ENCODE data around the gene CREBBP. TPM values are rescaled to one million over a fixed set of nuclear protein-coding genes. Genes with fewer than 3 reads are reported as not detected.

CREBBP gene
- polyA plus RNA-seq, 4 donors: 57.7 to 98.5 (median 78.3) TPM

DNA sequence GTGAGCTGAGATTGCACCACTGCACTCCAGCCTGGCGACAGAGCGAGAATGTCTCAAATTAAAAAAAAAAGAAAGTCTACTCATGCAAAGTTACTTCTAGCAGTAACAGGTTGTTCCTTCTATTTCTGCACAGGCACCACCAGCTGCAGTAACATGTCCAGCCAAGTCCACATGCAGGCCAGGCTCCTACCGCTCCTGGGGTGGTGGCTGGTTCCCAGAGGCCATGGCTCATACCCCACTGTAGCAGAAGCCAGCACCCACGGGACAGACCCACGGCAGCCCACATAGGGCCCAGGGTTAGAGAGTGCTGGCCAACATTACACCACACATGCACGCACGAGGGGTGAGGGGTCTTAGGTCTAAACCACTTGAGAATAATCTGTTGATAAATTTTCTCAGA, 136.5 kb downstream of the CREBBP start:
- no peak for DNase-seq (ENCODE audit: low read depth in 4 of 4, low spot score in 2 of 4)

DNA sequence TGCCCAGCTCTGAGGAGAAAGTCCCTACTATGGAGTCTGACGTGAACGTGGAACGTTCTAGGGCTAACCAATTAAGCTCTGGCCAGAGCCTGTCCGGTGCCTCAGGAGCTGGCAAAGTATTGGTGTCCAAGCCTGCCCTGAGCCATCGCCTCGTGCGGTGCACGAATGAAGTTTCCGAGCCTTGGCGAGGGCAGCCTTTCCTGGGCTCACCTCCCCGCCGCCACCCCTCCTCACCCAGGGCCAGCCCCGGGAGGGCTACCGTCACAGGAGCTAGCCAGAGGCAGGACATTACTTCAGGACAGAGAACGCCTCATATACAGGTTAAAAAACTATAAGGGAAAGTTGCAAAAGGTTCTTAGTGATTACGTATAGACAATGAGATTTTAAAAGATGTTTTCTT, 139.6 kb downstream of the CREBBP start:
- DNase-seq (ENCODE audit: low read depth in 4 of 4, low spot score in 2 of 4): no peak

DNA sequence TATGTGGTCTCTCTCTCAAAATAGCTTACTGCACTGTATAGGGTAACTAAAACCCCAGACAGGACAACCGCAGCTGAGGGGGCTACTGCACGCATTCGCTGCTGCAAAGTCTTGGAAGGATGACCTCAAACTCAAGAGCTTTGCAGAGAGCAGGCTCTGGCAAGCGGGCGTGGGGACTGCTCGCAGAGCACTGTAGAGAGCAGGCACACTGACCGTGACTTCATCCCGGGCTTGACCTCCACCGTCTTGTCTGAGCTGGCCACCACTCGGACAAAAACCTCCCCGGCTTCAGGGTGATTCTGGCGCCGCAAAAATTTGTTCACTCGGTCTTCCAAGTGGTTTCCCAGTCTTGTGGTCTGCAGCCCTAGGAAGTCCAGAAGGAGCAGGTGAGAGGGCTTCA, 140.3 kb downstream of the CREBBP start:
- DNase-seq (ENCODE audit: low read depth in 4 of 4, low spot score in 2 of 4): no peak

DNA sequence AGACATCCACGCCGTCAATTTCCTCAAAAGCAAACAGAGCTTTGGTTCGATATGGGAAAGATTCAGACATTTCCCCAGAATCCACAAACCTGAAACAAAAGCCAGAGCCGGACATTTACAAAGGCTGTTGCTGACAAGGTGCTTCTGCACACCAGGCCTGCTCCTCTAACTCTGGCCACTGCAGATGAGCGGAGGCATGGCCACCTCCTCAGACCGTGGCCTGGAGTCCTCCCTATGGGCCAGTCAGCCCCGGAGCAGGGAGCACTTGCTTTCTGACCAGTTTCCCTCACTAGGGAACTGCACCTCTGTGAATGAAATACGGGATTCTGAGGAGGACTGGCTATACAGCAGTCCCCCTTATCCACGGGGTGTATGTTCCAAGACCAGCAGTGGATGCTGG, 140.9 kb downstream of the CREBBP start:
- no peak for DNase-seq (ENCODE audit: low read depth in 4 of 4, low spot score in 2 of 4)

DNA sequence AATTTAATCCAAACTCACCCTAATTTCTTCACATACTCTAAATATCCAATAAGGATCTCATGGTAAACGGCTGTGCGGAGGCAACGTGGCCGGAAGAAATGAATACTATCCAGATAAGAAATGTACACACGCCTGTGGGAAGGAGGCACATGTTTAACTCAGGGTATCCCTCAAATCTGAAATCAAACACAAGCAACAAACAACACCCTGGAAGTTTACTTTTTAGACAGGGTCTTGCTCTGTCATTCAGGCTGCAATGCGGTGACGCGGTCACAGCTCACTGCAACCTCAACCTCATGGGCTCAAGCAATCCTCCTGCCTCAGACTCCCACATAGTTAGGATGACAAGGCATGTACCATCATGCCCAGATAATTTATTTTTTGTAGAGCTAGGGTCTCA, 142.0 kb downstream of the CREBBP start:
- no peak for DNase-seq (ENCODE audit: low read depth in 4 of 4, low spot score in 2 of 4)

DNA sequence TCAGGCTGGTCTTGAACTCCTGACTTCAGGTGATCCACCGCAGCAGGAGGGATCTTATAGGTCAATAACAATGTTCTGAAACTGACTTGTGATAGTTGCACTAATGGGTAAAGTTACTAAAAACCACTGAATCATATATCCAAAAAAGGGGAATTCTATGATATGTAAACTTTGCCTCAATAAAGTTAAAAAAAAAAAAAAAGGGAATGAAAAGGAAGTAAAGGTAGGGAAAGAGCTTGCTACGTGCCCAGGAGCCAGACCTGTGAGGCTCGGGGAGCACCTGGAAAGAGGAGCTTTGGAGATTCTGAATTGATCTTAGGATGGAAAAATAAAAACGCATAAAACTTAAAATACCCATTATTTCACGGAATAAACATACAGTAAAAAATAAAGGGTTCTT, 142.4 kb downstream of the CREBBP start:
- DNase-seq (ENCODE audit: low read depth in 4 of 4, low spot score in 2 of 4): no peak

DNA sequence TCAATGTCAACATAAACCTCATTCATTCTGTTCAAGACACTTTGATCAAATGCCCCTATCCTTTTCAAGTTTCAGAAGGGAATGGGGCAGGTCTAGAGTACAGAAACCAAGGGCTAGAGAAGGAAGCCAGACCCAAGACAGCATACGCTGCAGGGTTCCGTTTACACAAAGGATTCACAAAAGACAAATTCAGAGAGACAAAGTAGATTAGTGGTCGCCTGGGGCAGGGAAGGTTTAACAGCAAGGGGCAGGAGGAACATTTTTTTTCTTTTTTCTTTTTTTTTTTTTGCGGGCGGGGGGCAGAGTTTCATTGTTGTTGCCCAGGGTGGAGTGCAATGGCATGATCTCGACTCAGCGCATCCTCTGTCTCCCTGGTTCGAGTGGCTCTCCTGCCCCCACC, 143.3 kb downstream of the CREBBP start:
- DNase-seq (ENCODE audit: low read depth in 4 of 4, low spot score in 2 of 4): no peak

DNA sequence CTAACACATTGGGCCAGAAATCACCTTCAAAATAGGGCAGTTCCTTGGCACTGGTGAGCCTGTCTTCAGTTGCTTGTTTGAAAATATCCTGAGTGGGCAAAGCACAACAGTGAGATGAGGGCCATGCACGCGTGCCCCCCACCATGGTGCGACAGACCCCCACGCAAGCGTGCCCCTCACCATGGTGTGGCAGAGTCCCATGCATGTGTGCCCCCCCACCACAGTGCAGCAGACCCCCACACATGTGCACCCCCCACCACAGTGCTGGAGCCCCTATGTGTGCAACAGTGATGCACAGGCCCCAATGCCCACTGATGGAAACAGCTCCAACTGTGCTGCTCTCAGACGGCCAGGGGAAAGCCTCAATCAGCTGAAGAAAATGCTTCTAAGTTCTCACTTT, 144.4 kb downstream of the CREBBP start:
- DNase-seq (ENCODE audit: low read depth in 4 of 4, low spot score in 2 of 4): no peak

DNA sequence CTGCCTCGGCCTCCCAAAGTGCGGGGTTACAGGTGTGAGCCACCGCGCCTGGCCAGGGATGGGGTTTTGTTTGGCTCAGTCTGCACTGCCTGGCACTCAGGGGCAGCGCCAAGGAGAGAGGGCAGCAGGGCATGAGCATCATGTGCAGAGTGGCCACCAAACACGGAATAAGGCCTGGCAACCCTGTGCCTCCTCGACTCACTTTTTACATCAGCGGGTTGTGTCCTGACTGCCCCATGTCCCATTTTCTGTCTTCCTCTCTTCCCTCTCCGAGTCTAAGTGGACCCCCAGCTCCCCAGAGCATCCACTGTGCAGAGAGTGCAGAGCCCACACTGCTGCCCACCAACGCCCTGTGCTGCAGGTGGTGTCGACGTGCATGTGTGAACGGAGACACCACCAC, 145.0 kb downstream of the CREBBP start:
- no peak for DNase-seq (ENCODE audit: low read depth in 4 of 4, low spot score in 2 of 4)

DNA sequence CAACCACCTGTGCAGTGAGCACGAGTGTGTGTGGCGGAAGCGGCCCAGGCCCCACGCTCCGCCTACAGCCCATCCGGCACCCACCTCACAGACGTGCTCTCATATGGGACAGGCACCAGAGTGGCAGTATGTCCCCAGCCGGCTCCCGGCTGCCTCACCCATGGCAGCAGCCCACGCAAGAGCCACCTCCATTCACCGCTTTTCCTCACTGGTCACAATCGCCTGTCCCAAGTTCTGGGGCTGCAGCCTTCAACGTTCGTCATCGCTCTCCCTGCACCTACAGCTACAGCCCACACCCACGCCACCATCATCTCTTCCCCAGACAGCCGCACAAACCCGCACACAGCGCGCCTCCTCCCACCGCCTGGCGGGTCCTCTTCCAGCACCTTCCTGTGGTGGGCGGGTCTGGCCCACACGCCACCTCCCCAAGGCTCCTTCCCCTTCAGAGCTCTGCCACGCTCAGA, 145.7 kb downstream of the CREBBP start:
- DNase-seq (ENCODE audit: low read depth in 4 of 4, low spot score in 2 of 4): no peak

DNA sequence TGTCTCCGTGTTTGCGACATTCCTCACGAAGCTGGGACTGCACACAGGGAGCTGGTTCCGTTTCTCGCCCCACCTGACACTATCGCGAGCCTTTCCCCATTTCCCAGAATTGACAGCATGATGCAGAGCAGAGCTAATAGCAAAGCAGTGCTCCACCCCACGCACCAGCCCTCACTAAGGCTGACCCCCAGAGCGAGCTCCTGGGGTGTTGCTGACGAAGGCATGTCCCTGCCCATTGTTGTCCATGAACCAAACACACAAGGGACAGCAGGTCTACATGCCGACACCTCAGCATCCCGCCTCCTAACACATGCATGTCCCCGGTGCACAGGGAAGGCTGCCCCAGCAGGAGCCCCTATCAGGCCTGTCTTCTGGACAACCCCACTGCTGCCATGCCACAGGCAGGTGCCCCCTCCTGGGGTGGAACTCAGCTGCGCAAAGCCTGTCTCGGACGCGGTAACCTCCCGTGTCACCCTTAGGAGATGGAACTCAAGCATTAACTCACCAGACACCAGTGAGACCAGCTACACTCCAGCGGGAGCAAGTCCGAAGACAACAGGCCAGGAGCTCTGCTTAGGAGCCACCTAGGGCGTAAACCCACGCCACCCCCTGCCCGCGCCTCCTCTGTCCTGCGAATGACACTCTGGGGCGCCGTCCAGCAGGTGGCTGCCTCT, 146.3 kb downstream of the CREBBP start:
- DNase-seq (ENCODE audit: low read depth in 4 of 4, low spot score in 2 of 4): no peak

DNA sequence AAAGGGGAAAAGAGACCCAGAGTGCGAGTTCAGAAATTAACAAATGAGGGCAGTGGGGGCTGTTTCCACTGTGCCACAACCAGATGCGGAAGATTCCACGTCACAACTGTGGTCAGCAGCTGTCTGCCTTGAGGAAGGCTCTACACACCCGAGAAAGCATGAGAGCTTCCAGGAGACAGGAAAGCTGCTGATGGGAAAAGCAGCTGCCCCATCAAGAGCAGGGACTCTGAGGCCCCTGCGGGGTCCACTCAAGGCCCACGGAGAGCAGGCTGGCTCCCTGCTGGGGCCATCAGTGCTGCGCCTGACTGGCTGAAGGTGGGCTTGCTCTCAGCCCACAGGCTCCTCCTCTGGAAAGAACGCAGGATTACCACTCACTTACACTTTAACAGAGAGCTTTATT, 148.3 kb downstream of the CREBBP start:
- no peak for DNase-seq (ENCODE audit: low read depth in 4 of 4, low spot score in 2 of 4)

DNA sequence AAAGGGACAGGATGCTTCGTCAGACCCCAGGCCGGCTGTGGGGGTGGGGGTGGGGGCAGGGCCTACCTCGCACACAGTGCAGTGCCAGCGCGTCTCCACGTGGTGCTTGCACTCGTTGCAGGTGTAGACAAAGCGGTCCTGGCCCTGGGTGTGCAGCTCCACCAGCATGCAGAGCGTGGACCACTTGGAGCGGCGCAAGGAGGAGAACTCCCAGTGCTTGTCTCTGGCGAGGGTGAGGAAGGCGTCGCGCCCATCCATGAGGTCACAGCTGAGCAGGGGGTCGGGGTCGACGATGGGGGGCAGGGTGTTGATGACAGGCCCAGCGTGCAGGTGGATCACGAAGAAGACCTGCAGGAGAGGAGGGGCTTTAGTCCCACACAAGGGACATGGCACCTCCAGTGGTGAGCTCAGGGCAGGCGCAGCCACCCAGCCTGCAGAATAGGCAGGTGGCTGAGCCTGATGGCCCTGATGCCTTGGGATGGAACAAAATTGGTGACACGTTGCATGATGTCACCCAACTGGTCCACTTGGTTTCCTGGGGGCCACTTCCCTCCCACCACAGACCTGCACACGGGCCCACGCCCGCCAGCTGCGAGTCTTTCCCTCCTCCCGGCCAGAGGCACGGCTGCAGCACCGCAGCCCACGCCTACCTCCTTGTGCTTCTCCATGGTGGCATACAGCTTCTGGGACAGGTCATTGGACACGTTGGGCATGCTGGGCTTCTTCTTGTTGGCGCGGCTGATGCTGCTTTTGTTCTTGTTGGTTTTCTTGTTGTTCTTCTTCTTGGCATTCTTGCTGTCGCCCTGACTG, 149.2 kb downstream of the CREBBP start:
- no peak for DNase-seq (ENCODE audit: low read depth in 4 of 4, low spot score in 2 of 4)

DNA sequence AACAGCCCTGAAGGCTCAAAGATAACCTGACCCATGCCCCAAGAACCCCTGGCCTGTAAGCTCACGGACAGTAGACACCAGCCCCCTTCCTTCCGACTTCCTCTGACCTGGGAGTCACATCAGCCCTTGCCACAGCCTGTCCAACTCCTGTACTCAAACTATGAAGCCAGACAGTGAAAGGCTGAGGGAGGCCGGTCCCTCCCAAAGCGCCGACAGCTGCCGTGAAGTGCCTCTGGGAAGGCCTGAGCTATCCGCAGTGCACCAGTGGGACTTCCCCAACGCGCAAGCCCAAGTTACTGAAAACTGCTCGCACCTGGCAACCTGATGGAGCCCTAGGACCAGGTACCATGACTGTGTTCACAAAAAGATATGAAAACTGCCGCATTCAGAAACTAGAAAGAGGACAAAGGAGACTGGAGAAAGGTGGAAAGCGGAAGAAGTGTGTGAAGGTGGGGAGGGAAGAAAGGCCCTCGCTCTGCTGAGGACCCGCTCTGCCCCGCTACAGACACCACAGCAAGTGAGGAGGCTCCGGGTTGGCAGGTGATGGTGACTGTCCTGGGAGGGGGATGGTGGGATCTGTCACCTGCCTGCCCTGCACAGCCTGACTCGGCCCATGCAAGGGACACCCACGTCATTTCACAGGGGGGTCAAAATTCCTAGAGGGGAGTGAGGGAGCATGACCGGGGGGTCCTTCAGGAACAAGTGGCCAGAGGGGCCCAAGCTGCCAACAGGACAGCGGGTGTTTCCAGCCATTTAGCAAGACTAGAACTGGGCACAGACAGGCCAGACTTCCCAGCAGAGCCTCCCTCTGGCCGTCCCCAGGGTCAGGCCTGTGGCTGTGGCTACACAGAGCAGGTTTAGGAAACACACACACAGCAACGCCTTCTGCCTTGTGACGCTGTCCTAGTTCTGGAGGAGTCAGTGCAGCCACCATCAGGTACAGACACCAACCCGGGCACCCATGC, 150.1 kb downstream of the CREBBP start:
- no peak for DNase-seq (ENCODE audit: low read depth in 4 of 4, low spot score in 2 of 4)

DNA sequence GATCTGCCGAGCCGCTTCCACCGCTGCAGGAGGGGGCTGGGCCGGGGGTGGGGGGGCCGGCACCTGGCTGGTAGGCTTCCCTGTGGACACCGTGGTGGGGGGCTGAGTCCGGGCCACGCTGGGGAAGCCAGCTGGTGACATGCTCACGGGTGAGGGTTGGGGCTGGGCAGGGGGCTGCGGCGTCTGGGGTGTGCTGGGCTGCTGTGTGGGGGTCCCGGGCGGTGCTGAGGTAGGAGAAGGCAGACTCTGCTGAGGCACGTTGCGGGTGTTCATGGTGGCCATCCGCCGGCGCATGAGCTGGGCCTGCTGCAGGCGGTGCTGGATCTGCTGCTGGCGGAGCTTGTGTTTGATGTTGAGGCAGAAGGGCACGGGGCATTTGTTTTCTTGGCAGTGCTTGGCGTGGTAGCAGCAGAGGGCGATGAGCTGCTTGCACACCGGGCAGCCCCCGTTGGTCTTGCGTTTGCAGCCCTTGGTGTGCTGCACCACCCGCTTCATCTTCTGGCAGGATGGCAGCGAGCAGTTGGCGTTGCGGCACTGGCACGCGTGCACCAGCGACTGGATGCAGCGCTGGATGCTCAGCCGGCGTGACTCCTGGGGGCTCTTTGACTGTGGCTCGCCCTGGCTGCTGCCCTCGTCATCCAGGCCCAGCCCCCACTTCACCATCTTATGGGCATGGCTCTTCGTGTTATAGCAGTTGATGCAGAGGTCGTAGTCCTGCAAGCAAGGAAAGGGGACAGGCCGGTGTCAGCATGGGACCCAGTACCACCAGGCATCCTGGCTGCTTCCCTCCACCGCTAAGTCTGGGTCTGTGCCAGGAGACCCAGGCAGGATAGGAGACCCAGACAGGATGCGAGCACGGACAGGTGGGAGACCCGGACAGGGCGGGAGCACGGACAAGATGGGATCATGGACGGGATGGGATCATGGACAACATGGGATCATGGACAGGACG, 151.1 kb downstream of the CREBBP start:
- DNase-seq (ENCODE audit: low read depth in 4 of 4, low spot score in 2 of 4): no peak

DNA sequence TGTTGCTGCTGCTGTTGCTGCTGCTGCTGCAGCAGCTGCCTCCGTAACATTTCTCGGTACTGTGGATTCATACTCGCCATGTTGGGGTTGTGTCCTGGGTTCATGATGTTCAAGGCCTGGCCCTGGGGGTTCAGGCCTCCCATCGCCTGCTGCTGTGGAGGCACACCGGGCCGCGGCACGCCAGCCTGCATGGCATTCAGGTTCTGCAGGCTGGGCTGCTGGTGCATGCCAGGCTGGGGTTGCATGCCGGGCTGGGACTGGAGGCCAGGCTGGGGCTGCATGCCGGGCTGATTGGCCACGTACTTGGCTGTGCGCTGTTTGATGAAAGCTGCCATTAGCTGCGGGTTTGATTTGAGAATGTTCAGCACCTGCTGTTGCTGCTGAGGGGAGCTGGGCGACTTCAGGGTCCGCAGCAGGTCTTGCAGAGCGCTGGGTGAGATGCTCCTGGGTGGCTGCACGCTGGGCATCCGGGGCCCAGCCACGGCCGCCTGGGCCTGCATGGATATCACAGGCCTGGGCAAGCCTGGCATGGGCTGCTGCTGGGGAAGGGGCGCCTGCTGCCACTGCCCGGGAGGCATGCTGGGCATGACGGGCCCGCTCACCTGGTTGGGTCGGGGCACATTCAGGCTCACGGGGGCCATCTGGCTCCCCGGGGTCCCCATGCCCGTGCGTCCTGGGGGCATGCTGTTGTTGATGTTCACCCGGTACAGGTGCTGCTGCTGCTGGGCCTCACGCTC, 151.9 kb downstream of the CREBBP start:
- DNase-seq (ENCODE audit: low read depth in 4 of 4, low spot score in 2 of 4): no peak

DNA sequence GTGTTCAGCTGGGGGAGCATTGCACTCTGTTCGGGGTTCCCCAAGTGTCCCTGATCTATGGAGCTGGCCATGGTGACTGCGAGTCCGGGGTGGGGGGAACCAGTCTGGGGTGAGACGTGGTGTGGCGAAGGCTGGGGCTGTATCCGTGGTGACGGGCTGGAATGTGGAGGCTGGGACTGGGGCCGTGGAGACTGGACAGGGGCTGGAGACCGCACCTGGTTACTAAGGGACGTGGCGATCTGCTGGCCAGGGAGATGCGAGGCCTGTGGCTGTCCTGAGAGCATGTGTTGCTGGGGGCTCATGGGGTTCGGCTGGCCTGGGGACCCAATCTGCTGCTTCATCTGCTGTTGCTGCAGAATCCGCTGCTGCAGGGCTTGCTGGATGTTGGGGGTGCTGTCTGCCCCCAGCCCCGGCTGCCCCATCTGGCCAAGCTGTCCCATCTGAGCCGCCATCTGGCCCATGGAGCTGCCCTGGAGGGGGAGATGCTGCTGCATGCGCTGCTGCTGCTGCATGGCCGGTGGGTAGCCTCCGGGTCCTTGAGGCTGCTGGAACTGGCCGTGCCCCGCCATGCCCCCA, 152.6 kb downstream of the CREBBP start:
- no peak for DNase-seq (ENCODE audit: low read depth in 4 of 4, low spot score in 2 of 4)

DNA sequence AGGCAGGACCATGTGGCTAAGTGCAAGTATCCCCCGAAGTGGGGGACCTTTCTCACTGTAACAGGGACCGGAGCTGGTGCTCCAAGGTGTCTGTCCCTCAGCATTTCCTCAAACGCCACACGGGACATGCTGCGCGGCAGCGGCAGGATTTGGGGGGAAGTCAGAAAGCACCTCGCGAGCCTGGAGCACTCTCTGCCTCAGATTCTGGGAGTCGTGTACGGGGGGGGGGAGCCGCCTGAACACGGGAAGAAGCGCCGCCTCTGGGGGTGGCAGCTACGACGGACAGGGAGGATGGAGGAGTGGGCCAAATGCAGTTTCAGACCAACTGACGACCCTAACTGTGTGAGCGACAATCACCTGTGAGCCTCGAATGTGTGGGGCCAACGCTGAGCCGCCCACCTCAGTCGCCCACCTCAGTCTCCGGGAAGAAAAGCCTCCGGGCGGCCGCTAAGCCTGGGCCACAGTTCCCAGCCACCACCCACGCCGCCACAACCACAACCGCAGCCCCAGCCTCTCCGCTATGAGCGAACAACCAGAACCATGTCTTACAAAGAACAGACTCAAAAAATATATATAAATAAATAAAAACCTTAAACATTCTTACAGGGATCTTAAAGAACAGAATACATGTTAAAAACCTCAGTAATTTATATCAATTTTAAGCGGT, 154.4 kb downstream of the CREBBP start:
- no peak for DNase-seq (ENCODE audit: low read depth in 4 of 4, low spot score in 2 of 4)
